Right atrium auricular region (tissue), 2 donors: ENCODE results near the gene DHRS13. TPM values are rescaled to one million over a fixed set of nuclear protein-coding genes. Genes with fewer than 3 reads are reported as not detected.
"Not testable (repeated sequence)": the region's sequence is repeated elsewhere in the genome, so short reads cannot be mapped to it uniquely, and the experiment has no call there.

ENCODE experiments used
- DNase-seq: peaks from one replicate; pipeline ENCODE4 v3.0.0-alpha.2; 2019; ENCODE audit warnings: low spot score
- H3K27ac ChIP-seq, 2 donors: fragments of 200-600 bp; sonication (generic); 1 replicate in 1 of 2; 2 replicates in 1 of 2; pipeline ENCODE4 v1.5.1; 2016 to 2019
- H3K27me3 ChIP-seq, 2 donors: fragments of 200-600 bp; sonication (generic); one replicate each; pipeline versions ENCODE4 v1.5.1 to v1.6.0; 2017 to 2019
- H3K36me3 ChIP-seq: fragments of 200-600 bp; sonication (generic); one replicate; pipeline ENCODE4 v1.5.1; 2016
- H3K4me1 ChIP-seq, 2 donors: fragments of 200-600 bp; sonication (generic); one replicate each; pipeline versions ENCODE4 v1.5.1 to v1.6.0; 2017 to 2019
- H3K4me3 ChIP-seq, 2 donors: fragments of 200-600 bp; sonication (generic); 1 replicate in 1 of 2; 2 replicates in 1 of 2; pipeline ENCODE4 v1.5.1; 2017 to 2019; ENCODE audit warnings: mild to moderate bottlenecking in 1 of 2, moderate library complexity in 1 of 2
- H3K9me3 ChIP-seq, 2 donors: fragments of 200-600 bp; sonication (generic); one replicate each; pipeline ENCODE4 v1.5.1; 2019
- CTCF ChIP-seq, 2 donors: fragments of 200-600 bp; sonication (generic); IDR thresholded peaks; one replicate each; pipeline ENCODE4 v1.5.1; 2019; ENCODE audit warnings: antibody characterized with exemption in 2 of 2
- total RNA-seq, 2 donors: library from RNA; depleted of rRNA; stranded (reverse); fragments of >200 nt; gene quantifications; one replicate each; pipeline ENCODE4 v1.1.0, GENCODE V29; 2016

Gene DHRS13
- total RNA-seq, 2 donors from 2014 or later = 2.5 to 3.9 TPM

- Histone ChIP-seq H3K4me1 (no peaks in the 10 kb centered on the region), H3K27me3 (no peaks in the 10 kb centered on the region), H3K36me3 (peaks cover 47% of the 10 kb centered on the region), H3K9me3 (no peaks in the 10 kb centered on the region), H3K4me3 (no peak overlapping the region), H3K27ac (no peak overlapping the region)
- TF ChIP-seq CTCF (IDR thresholded peaks at IDR 0.05) = no peak
- no peak for DNase-seq
Observed at GRCh38 chr17:28878158-28878910, 24.5 kb downstream of the DHRS13 start.

GRCh38 chr17:28877150-28877711 is 25.6 kb downstream of the DHRS13 start:
- peaks cover 38% of the 10 kb centered on the region for H3K36me3 ChIP-seq
- not testable (repeated sequence) for DNase-seq, H3K9me3 ChIP-seq, H3K27me3 ChIP-seq, H3K4me3 ChIP-seq, H3K4me1 ChIP-seq, H3K27ac ChIP-seq

GRCh38 chr17:28875848-28876550 is 26.9 kb downstream of the DHRS13 start:
- Histone ChIP-seq H3K4me3 (no peak overlapping the region), H3K9me3 (no peaks in the 10 kb centered on the region), H3K27ac (no peak overlapping the region), H3K4me1 (no peaks in the 10 kb centered on the region), H3K27me3 (no peaks in the 10 kb centered on the region), H3K36me3 (peaks cover 26% of the 10 kb centered on the region)
- TF ChIP-seq CTCF (IDR thresholded peaks at IDR 0.05) = no peak
- DNase-seq = no peak

GRCh38 chr17:28874750-28875149 is 28.1 kb downstream of the DHRS13 start:
- Histone ChIP-seq H3K27ac (no peak overlapping the region), H3K4me3 (no peak overlapping the region)

GRCh38 chr17:28873839-28874238 is 29.0 kb downstream of the DHRS13 start:
- no peaks in the 10 kb centered on the region for H3K27me3 ChIP-seq
- H3K27ac ChIP-seq = no peak overlapping the region
- no peak overlapping the region for H3K4me3 ChIP-seq
- no peak for DNase-seq
- no peaks in the 10 kb centered on the region for H3K4me1 ChIP-seq
- no peak for TF ChIP-seq CTCF (IDR thresholded peaks at IDR 0.05)
- no peaks in the 10 kb centered on the region for H3K9me3 ChIP-seq
- H3K36me3 ChIP-seq = peaks cover 4% of the 10 kb centered on the region

More at GRCh38 chr17:28874750-28875149, 28.1 kb downstream of the DHRS13 start:
- DNase-seq = no peak
- no peak for TF ChIP-seq CTCF (IDR thresholded peaks at IDR 0.05)
- peaks cover 13% of the 10 kb centered on the region for H3K36me3 ChIP-seq
- H3K9me3 ChIP-seq = no peaks in the 10 kb centered on the region
- H3K27me3 ChIP-seq = no peaks in the 10 kb centered on the region
- H3K4me1 ChIP-seq = no peaks in the 10 kb centered on the region

GRCh38 chr17:28871056-28871579 is 31.8 kb downstream of the DHRS13 start:
- TF ChIP-seq CTCF (IDR thresholded peaks at IDR 0.05) = no peak
- no peak for DNase-seq
- Histone ChIP-seq H3K9me3 (no peaks in the 10 kb centered on the region), H3K4me1 (no peaks in the 10 kb centered on the region), H3K36me3 (no peaks in the 10 kb centered on the region), H3K27ac (no peak overlapping the region), H3K27me3 (no peaks in the 10 kb centered on the region), H3K4me3 (no peak overlapping the region)
